NCI-H345 (cell line): ENCODE data around the gene KCNE4.

Experiments used
- DNase-seq: peaks from one replicate; lab custom pipeline; 2025; lab: John Stamatoyannopoulos, UW

Gene KCNE4

DNA sequence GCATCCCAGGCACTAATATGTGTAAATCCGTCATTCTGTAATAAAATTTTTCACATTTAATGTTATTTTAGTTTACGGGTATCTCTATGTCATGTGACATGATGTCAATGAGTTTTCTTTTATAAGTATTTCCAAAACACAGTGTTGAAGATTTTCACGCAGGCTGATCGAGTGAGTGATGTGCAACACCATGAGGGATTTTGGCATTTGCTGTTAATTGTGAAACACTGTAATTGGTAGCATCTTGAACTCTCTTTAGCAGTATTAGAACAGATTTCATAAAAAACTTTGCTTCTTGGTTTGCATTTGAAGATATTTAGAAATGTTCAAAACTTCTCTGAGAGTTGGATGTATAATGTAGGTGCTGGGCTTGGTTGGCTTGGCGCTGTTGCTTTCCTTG lies 35.5 kb downstream of the KCNE4 start:
- DNase-seq, result no peak

GRCh38 chr2:223088866-223089265 lies 36.9 kb downstream of the KCNE4 start:
- no peak for DNase-seq

- DNase-seq, result no peak
Measured at GRCh38 chr2:223090039-223090438, 38.0 kb downstream of the KCNE4 start.

GRCh38 chr2:223090540-223091235 lies 38.7 kb downstream of the KCNE4 start:
- DNase-seq, result no peak

DNA sequence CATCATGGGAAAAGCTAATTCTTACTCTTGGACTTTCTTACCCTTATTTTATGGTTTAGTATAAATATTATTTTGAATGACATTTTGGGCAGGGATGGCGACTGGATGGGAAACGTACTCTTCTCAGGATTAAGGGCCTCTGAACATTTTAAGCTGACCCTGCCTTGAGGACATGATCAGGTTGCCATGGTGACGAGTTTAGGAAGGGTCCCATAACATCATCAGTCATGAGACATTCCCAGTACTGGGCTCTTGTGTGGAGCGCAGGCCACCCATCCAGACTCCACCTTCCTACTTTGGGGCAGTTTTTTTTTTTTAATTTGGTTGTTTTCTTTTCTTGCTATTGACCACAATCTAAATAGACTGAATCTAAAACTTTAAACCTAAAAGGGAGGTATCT lies 40.7 kb downstream of the KCNE4 start:
- DNase-seq, result no peak

GRCh38 chr2:223093436-223094241 lies 41.6 kb downstream of the KCNE4 start:
- no peak for DNase-seq

DNA sequence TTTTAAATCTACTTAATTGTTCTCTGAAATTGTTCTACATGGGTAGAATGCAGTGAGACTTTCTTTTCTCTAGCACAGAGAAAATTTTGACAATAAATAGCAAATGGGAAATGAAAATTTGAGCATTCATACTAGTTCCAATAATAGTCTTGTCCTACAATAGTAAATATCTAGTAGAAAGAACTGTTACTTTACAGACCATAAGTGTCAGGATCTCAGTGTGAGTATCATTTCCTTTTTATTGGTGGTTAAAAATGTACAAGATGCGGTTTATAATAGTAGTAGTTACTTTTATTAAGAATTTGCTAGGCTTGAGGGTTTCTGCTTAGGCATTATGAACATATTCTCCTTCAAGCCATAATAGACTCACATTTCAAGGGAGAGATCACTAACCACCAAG lies 43.2 kb downstream of the KCNE4 start:
- DNase-seq, result no peak

DNA sequence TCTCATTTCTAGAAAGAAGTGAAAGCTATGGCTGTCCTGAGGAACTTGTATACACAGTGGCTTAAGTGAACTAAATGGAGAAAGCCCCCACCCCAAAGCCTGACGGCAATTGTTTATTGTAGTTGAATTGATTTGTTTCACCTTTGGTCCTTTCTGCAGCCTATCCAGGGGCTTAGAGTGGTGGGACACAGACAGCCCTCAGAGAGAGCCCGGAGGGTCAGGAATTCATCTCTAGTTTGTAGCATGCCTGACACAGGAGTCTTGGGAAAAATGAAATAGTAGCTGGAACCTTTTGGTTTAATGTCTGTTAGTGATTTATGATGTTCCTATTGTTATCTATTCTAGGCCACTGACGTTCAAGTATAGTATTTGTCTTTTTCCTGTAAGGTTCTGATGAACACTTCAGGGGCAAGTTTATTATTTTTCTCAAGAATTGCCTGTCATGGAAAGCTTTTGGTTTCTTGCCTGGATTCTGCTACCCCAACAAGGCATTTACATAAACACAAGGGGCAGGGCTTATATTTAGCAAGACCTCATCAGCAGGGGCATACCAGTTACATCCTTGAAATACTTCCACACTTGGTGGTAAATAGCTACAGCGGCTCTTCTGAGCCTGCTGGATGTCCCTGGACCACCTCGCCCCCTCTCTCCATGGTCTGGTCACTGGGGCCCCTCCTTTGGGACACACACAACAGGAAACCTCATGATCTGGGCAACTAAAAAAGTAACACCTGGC lies 44.4 kb downstream of the KCNE4 start:
- DNase-seq, result no peak

GRCh38 chr2:223097888-223098383 lies 45.9 kb downstream of the KCNE4 start:
- no peak for DNase-seq

DNA sequence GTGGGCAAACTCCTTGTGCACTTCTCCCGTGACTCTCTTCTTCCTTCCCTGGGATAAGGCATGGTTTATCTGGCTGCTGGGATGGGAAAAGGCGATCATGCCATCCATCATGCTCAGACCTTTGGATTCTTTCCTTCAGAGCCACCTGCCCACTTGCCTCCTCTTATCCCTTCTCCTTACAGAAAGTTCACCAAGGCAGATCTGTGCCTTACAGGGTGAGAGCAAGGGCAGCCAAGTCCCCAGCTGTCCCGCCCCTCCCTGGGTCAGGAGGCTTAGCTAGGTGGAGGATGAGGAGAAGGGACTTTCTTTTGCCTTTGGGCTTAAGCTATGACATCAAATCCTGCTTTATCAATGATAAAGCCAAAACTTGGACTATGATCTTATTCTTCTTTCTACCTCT lies 47.6 kb downstream of the KCNE4 start:
- no peak for DNase-seq

- DNase-seq, result no peak
Measured at GRCh38 chr2:223100061-223100511, 48.1 kb downstream of the KCNE4 start.

GRCh38 chr2:223101340-223102039 lies 49.5 kb downstream of the KCNE4 start:
- peak; percentile 7 for DNase-seq

DNA sequence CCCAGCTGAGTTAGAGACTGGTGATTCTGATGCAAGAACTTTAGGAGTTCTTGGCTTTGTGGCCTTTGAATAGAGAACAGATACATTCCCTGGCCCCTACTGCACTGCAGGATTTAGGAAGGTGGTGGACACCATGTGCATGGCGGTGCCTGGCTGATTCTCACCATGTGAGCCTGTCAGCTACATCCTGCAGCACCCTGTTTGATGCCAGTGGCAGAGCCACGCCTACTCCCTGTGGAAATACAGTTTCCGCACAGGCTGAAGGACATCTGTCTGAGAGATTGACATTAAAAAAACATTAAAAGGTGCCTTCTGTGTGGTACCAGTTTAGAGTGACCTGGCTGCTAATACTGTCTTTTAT lies 50.0 kb downstream of the KCNE4 start:
- DNase-seq, result no peak

DNA sequence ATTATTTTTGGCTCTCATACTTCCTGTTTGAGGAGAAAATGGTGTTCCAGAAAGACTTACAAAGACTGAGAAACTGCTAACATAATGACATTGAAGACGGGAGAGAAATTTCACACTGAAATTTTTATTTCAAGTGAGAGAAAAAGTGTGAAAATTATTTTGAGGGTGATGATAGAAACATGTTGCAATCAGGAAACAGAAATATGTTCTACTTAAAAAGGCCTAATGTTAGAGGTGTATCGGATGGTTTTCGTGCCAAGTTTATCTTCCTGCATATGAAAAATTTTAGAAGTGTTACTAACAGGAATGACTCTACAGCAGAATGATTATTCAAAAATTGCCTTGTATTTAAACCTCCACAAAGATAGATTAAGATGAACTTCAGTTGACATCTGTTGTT lies 50.5 kb downstream of the KCNE4 start:
- DNase-seq, result no peak

- no peak for DNase-seq
Measured at GRCh38 chr2:223104336-223105132, 52.5 kb downstream of the KCNE4 start.
